ENCODE measurements around the gene OPRL1. TPM values are rescaled to one million over a fixed set of nuclear protein-coding genes. Genes with fewer than 3 reads are reported as not detected.

OPRL1 gene
- polyA plus RNA-seq, 1 of the 3 experiments (the other 2 are of a cell fraction): 1.8 TPM

GRCh38 chr20:64033981-64034493, 45.8 kb upstream of the OPRL1 start:
- no peaks in the 10 kb centered on the region; a peak in 1 of 4 replicates for H3K4me1 ChIP-seq (ENCODE audit: control insufficient read depth in 1 of 2, insufficient read depth in 2 of 2, low read depth in 1 of 2, low read length in 1 of 2)
- no peaks in the 10 kb centered on the region for H3F3A ChIP-seq (replicated peaks; ENCODE audit: insufficient read depth)
- DNase-seq: no peak
- no peak overlapping the region for H3K27ac ChIP-seq (ENCODE audit: low read depth in 2 of 2, low read length in 1 of 2)
- H3K9me2 ChIP-seq: no peaks in the 10 kb centered on the region
- no peak overlapping the region for H3K9ac ChIP-seq
- CTCF ChIA-PET: interaction anchor here (1.1 kb wide), 2 partner anchors 53 to 60 kb away, joined by 3 to 5 read pairs; partner anchors contain the start of gene PRPF6
- no peaks in the 10 kb centered on the region for H3K79me2 ChIP-seq (ENCODE audit: insufficient read depth)
- H3K4me3 ChIP-seq (ENCODE audit: low read depth in 2 of 2, low read length in 1 of 2): no peak overlapping the region
- H3K27me3 ChIP-seq (ENCODE audit: insufficient read depth): no peaks in the 10 kb centered on the region
- WGBS (ENCODE audit: low lambda C conversion rate): 95% methylated on average over 4 of the region's 11 CpGs
- 0 out of 2 replicates have a peak, but pooled peaks cover 10% of the 10 kb centered on the region for H4K20me1 ChIP-seq (ENCODE audit: insufficient read depth)
- POLR2A ChIA-PET: no interaction called here
- H3K9me3 ChIP-seq: no peaks in the 10 kb centered on the region
- no peak overlapping the region for H2AFZ ChIP-seq (ENCODE audit: low read depth)
- TF ChIP-seq TAF1 (IDR thresholded peaks at IDR 0.05; ENCODE audit: borderline replicate concordance, low read depth, low read length) (no peak), FOSL2 (IDR thresholded peaks at IDR 0.05; ENCODE audit: borderline replicate concordance, low read depth) (no peak), YY1 (IDR thresholded peaks at IDR 0.05; ENCODE audit: low read depth) (no peak), MXI1 (IDR thresholded peaks at IDR 0.05; ENCODE audit: low read depth, low read length) (no peak), MEF2A (IDR thresholded peaks at IDR 0.05; ENCODE audit: borderline replicate concordance, low read depth) (no peak), SMC3 (IDR thresholded peaks at IDR 0.05; ENCODE audit: low read depth, low read length) (no peak), POLR2AphosphoS5 (IDR thresholded peaks at IDR 0.05; ENCODE audit: low read depth, low read length) (no peak), GATA2 (CRISPR knock-in tag; IDR thresholded peaks at IDR 0.05) (no peak), PBX3 (IDR thresholded peaks at IDR 0.05) (no peak), CTCF (IDR thresholded peaks at IDR 0.05) (no peak), JUND (IDR thresholded peaks at IDR 0.05) (no peak)
- no peak overlapping the region for H3K4me2 ChIP-seq
- H3K36me3 ChIP-seq (replicated peaks in 1 of 2; ENCODE audit: control insufficient read depth in 1 of 2, insufficient read depth in 2 of 2, low read length in 1 of 2): peaks cover 3 to 46% of the 10 kb centered on the region in 2 experiments

GRCh38 chr20:64035066-64035932, 44.6 kb upstream of the OPRL1 start:
- no peak overlapping the region for H3K4me3 ChIP-seq (ENCODE audit: low read depth in 2 of 2, low read length in 1 of 2)
- no peak for TF ChIP-seq MXI1 (IDR thresholded peaks at IDR 0.05; ENCODE audit: low read depth, low read length)
- no peak for TF ChIP-seq NRF1 (IDR thresholded peaks at IDR 0.05; ENCODE audit: low read depth, low read length)
- no peak for TF ChIP-seq CHD2 (IDR thresholded peaks at IDR 0.05; ENCODE audit: low read length, partially characterized antibody)
- TF ChIP-seq TCF12 (IDR thresholded peaks at IDR 0.05): no peak
- DNase-seq: no peak
- 0 out of 2 replicates have a peak, but pooled peaks cover 10% of the 10 kb centered on the region for H4K20me1 ChIP-seq (ENCODE audit: insufficient read depth)
- no peaks in the 10 kb centered on the region for H3K79me2 ChIP-seq (ENCODE audit: insufficient read depth)
- POLR2A ChIA-PET: interaction anchor here (0.8 kb wide), 1 partner anchor 8 kb away, joined by 3 read pairs; no protein-coding TSS in a partner anchor
- no peak overlapping the region for H3K9ac ChIP-seq
- H3K4me1 ChIP-seq (ENCODE audit: control insufficient read depth in 1 of 2, insufficient read depth in 2 of 2, low read depth in 1 of 2, low read length in 1 of 2): peaks cover 0 to 7% of the 10 kb centered on the region in 2 experiments; a peak in 1 of 4 replicates
- H3K27ac ChIP-seq (ENCODE audit: low read depth in 2 of 2, low read length in 1 of 2): no peak overlapping the region
- no peaks in the 10 kb centered on the region for H3K27me3 ChIP-seq (ENCODE audit: insufficient read depth)
- no peaks in the 10 kb centered on the region for H3K9me2 ChIP-seq
- peaks cover 3 to 33% of the 10 kb centered on the region in 2 experiments for H3K36me3 ChIP-seq (replicated peaks in 1 of 2; ENCODE audit: control insufficient read depth in 1 of 2, insufficient read depth in 2 of 2, low read length in 1 of 2)
- H3F3A ChIP-seq (replicated peaks; ENCODE audit: insufficient read depth): no peaks in the 10 kb centered on the region
- CTCF ChIA-PET: interaction anchor here (0.9 to 7.7 kb wide), 6 partner anchors 17 to 498 kb away, joined by 3 to 52 read pairs (median 4); partner anchors contain the start of genes LKAAEAR1, PRPF6 and PTK6
- no peak overlapping the region for H3K4me2 ChIP-seq
- no peaks in the 10 kb centered on the region for H3K9me3 ChIP-seq
- 90% methylated on average over 12 of the region's 17 CpGs for WGBS (ENCODE audit: low lambda C conversion rate)
- H2AFZ ChIP-seq (ENCODE audit: low read depth): no peak overlapping the region
